Dermis lymphatic vessel endothelial cell (primary cell): Measurements from ENCODE around the gene LAYN. TPM values are rescaled to one million over a fixed set of nuclear protein-coding genes. Genes with fewer than 3 reads are reported as not detected.

Experiments used
- total RNA-seq: library from RNA; depleted of rRNA; stranded (reverse); fragments of >200 nt; gene quantifications from 2 replicates; pipeline ENCODE4 v1.2.1, GENCODE V29; 2014

LAYN gene
- 146 and 171 TPM in 2 replicates for total RNA-seq

GRCh38 chr11:111540114-111540936 is at the start of gene LAYN:
LAYN (plus strand) TSS chr11:111540720; CDS start chr11:111540844, 124 bp downstream.

GRCh38 chr11:111512296-111513239 is 28.0 kb upstream of the LAYN start, which contains the start of gene BTG4:
BTG4 (minus strand) TSS chr11:111512386; CDS start chr11:111498776, 13,610 bp downstream.

GRCh38 chr11:111514216-111515031 is 26.1 kb upstream of the LAYN start, which contains the start of gene HOATZ:
HOATZ (plus strand) TSS chr11:111514778; CDS start chr11:111514785, 7 bp downstream.

GRCh38 chr11:111601979-111602864 is 61.7 kb downstream of the LAYN start, which contains the start of gene SIK2:
SIK2 (plus strand) TSS chr11:111602449; CDS start chr11:111602564, 115 bp downstream.

Other genes starting within 250 kb of the LAYN start
- not detected in 2 replicates for gene POU2AF3, start 242.2 kb upstream of the LAYN start, total RNA-seq
- not detected in 2 replicates for gene POU2AF1, start 161.4 kb upstream of the LAYN start, total RNA-seq
- not detected in 2 replicates for gene BTG4, start 28.3 kb upstream of the LAYN start, total RNA-seq
- not detected in 2 replicates for gene HOATZ, start 25.9 kb upstream of the LAYN start, total RNA-seq
- gene SIK2, start 61.7 kb downstream of the LAYN start, total RNA-seq: 11.3 and 13.0 TPM in 2 replicates
- 41.3 and 57.9 TPM in 2 replicates for gene PPP2R1B, start 225.7 kb downstream of the LAYN start, total RNA-seq